GM21717 (cell line): ENCODE results near the gene CDKN2C.

Source experiments
- ATAC-seq: cut with Tn5 transposase; IDR thresholded peaks from one replicate; pipeline ENCODE4 v1.9.1; 2021; ENCODE audit warnings: mild to moderate bottlenecking, moderate library complexity; ENCODE audit not compliant: unreplicated experiment

Gene CDKN2C

DNA sequence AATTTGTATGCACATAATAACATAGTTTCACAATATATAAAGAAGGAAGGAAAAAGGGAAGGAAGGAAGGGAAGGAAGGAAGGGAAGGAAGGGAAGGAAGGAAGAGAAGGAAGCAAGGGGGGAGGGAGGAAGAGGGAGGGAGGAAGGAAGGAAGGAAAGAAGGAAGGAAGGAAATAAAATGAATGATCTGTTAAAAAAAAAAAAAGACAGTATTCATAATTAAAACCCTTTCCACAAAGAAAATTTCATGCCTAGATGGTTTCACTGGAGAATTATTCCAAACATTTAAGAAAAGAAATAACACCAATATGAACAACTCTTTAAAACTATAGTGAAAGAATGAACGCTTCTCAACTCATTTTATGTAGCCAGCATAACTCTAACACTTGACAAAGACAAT, 44.8 kb downstream of the CDKN2C start:
- no peak for ATAC-seq

DNA sequence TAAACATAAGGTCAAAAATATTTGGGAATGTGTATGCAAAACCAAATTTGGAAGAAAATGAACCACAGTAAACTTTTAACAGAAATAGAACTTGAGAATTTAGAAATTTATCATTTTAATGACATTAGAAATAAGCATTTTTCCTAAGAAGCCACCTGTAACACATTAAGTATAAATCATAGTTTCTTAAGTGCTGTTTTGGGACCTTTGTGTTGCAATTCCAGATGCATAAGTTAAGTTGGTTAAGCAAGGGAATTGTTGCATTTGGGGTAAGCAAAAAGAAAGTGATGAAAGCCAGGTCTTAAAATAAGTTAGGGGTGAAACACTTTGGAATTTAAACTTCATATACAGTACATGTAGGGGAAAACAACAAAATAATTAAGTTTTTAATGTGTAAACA, 49.8 kb downstream of the CDKN2C start:
- no peak for ATAC-seq
